ENCODE measurements around the gene SPTB. TPM values are rescaled to one million over a fixed set of nuclear protein-coding genes. Genes with fewer than 3 reads are reported as not detected.

The SPTB gene
- total and polyA plus RNA-seq, 3 donors from 2014 or later = 3.3 to 6.6 (median 5.6) TPM

- DNase-seq = no peak
- no peaks in the 10 kb centered on the region for H3K36me3 ChIP-seq (ENCODE audit: low read depth, missing control alignments)
- no peaks in the 10 kb centered on the region for H3K27me3 ChIP-seq
- intact Hi-C loops (cut with DNase I; ENCODE audit: low total_unique reads) = no loop called here
- H3K9me3 ChIP-seq = no peaks in the 10 kb centered on the region
- TF ChIP-seq POLR2A (IDR thresholded peaks at IDR 0.05) = no peak
- no peak for TF ChIP-seq CTCF (IDR thresholded peaks at IDR 0.05)
- H3K4me1 ChIP-seq = peaks cover 38% of the 10 kb centered on the region
- H3K27ac ChIP-seq = no peak overlapping the region
- 46 to 59% methylated on average over 5 of the region's 5 CpGs for WGBS, 2 donors
- H3K4me3 ChIP-seq = no peak overlapping the region
Observed at GRCh38 chr14:64711039-64711438, 168.7 kb downstream of the SPTB start.

- no peaks in the 10 kb centered on the region for H3K36me3 ChIP-seq (ENCODE audit: low read depth, missing control alignments)
- H3K9me3 ChIP-seq = no peaks in the 10 kb centered on the region
- no peaks in the 10 kb centered on the region for H3K27me3 ChIP-seq
- H3K4me1 ChIP-seq = peaks cover 35% of the 10 kb centered on the region
- peak overlapping the region in 1 of 2 donors; percentile 1 for H3K27ac ChIP-seq
- TF ChIP-seq CTCF (IDR thresholded peaks at IDR 0.05) = no peak
- TF ChIP-seq POLR2A (IDR thresholded peaks at IDR 0.05) = no peak
- DNase-seq = no peak
- WGBS, 2 donors = 57 to 74% methylated on average over 3 to 5 of the region's 5 CpGs
- intact Hi-C loops (cut with DNase I; ENCODE audit: low total_unique reads) = no loop called here
- H3K4me3 ChIP-seq = no peak overlapping the region
Observed at GRCh38 chr14:64709126-64709525, 170.6 kb downstream of the SPTB start.

GRCh38 chr14:64708148-64709004 lies 171.3 kb downstream of the SPTB start:
- DNase-seq = no peak
- H3K27ac ChIP-seq = peak overlapping the region; percentile 1 to 42
- no peak overlapping the region for H3K4me3 ChIP-seq
- H3K27me3 ChIP-seq = no peaks in the 10 kb centered on the region
- H3K4me1 ChIP-seq = peaks cover 35% of the 10 kb centered on the region
- no peaks in the 10 kb centered on the region for H3K9me3 ChIP-seq
- TF ChIP-seq POLR2A (IDR thresholded peaks at IDR 0.05) = no peak
- TF ChIP-seq CTCF (IDR thresholded peaks at IDR 0.05) = no peak
- no peaks in the 10 kb centered on the region for H3K36me3 ChIP-seq (ENCODE audit: low read depth, missing control alignments)
- intact Hi-C loops (cut with DNase I; ENCODE audit: low total_unique reads) = no loop called here
- 53 to 62% methylated on average over 18 of the region's 18 CpGs for WGBS, 2 donors

- no peak for DNase-seq
- no peak overlapping the region for H3K4me3 ChIP-seq
- peaks cover 35% of the 10 kb centered on the region for H3K4me1 ChIP-seq
- intact Hi-C loops (cut with DNase I; ENCODE audit: low total_unique reads) = no loop called here
- TF ChIP-seq CTCF (IDR thresholded peaks at IDR 0.05) (no peak), POLR2A (IDR thresholded peaks at IDR 0.05) (no peak)
- WGBS, 2 donors = 81 to 82% methylated on average over 7 of the region's 7 CpGs
- H3K36me3 ChIP-seq (ENCODE audit: low read depth, missing control alignments) = no peaks in the 10 kb centered on the region
- peak overlapping the region; percentile 42 to 85 for H3K27ac ChIP-seq
- no peaks in the 10 kb centered on the region for H3K9me3 ChIP-seq
- no peaks in the 10 kb centered on the region for H3K27me3 ChIP-seq
Observed at GRCh38 chr14:64707661-64708060, 172.0 kb downstream of the SPTB start.
